A673 (cell line): ENCODE results near the gene LRGUK. TPM values are rescaled to one million over a fixed set of nuclear protein-coding genes. Genes with fewer than 3 reads are reported as not detected.

Experiments
- BruUV-seq: library from RNA; stranded (reverse); fragments of 400-500 nt; replicated peaks from 2 replicates; lab custom pipeline; 2021; lab: Mats Ljungman, UMichigan
- CTCF ChIA-PET: fragments of 300-600 bp; sonication (Branson Sonifier 250); formaldehyde crosslinking; loops from one replicate; lab custom pipeline; 2022; ENCODE audit warnings: antibody characterized with exemption; lab: Charles Lee
- POLR2A ChIA-PET: fragments of 300-600 bp; sonication (Branson Sonifier 250); formaldehyde crosslinking; loops from one replicate; lab custom pipeline; 2022; ENCODE audit warnings: antibody characterized with exemption; ENCODE audit not compliant: low non-redundant PET; lab: Charles Lee
- DNase-seq: peaks from one replicate; pipeline ENCODE4 v3.0.0-alpha.2; 2015; ENCODE audit warnings: low spot score
- H3K27ac ChIP-seq: fragments of 200-600 bp; sonication (generic); 2 replicates; pipeline ENCODE4 v1.5.1; 2016; ENCODE audit warnings: mixed run types, low read depth, mild to moderate bottlenecking, mixed read lengths, antibody characterized with exemption, low read length; ENCODE audit not compliant: poor library complexity, severe bottlenecking
- H3K27me3 ChIP-seq: fragments of 200-600 bp; sonication (generic); replicated peaks from 2 replicates; pipeline ENCODE4 v1.6.1; 2017; ENCODE audit warnings: mixed run types, low read depth, mild to moderate bottlenecking, mixed read lengths, antibody characterized with exemption, low read length; ENCODE audit not compliant: insufficient read depth, poor library complexity
- H3K36me3 ChIP-seq: fragments of 200-600 bp; sonication (generic); 2 replicates; pipeline ENCODE4 v1.6.1; 2016; ENCODE audit warnings: mixed run types, mild to moderate bottlenecking, mixed read lengths, antibody characterized with exemption, low read length; ENCODE audit not compliant: insufficient read depth, poor library complexity, severe bottlenecking
- H3K4me1 ChIP-seq: fragments of 200-600 bp; sonication (generic); 2 replicates; pipeline ENCODE4 v1.6.1; 2017; ENCODE audit warnings: mixed run types, mild to moderate bottlenecking, mixed read lengths, antibody characterized with exemption, low read length; ENCODE audit not compliant: insufficient read depth, poor library complexity, severe bottlenecking
- H3K4me3 ChIP-seq: fragments of 200-600 bp; sonication (generic); 2 replicates; pipeline ENCODE4 v1.5.1; 2016; ENCODE audit warnings: low read depth, mixed run types, mild to moderate bottlenecking, mixed read lengths, low read length; ENCODE audit not compliant: poor library complexity, severe bottlenecking
- H3K9me3 ChIP-seq: fragments of 200-600 bp; sonication (generic); 2 replicates; pipeline ENCODE4 v1.6.1; 2016; ENCODE audit warnings: mixed run types, low read depth, mild to moderate bottlenecking, mixed read lengths, antibody characterized with exemption, low read length; ENCODE audit not compliant: poor library complexity, severe bottlenecking
- EZH2 ChIP-seq: fragments of 200-600 bp; sonication (generic); IDR thresholded peaks from 2 replicates; pipeline ENCODE4 v1.6.1; 2017; ENCODE audit warnings: borderline replicate concordance, low read depth, mild to moderate bottlenecking, mixed read lengths, antibody characterized with exemption, low read length; ENCODE audit not compliant: poor library complexity, severe bottlenecking
- intact Hi-C: fragments of 100-400 bp; cut with micrococcal nuclease; formaldehyde crosslinking; loops from one replicate; pipeline ENCODE4 v1.10.0; 2022; ENCODE audit not compliant: unreplicated experiment
- total RNA-seq: library from RNA; stranded (reverse); gene quantifications from 2 replicates; pipeline ENCODE4 v1.2.3, GENCODE V29; 2021
- TF ChIP-seq, protein P1 (sequence below): fragments of 300-800, 200-600 bp; sonication (generic); conservative IDR thresholded peaks from 2 replicates; pipeline ENCODE4 v1.5.1; 2017; ENCODE audit warnings: low read depth, mild to moderate bottlenecking, antibody characterized with exemption, low read length, moderate library complexity, mixed read lengths

The LRGUK gene
- total RNA-seq, 1 experiment from 2014 or later = 0.54 TPM

DNA sequence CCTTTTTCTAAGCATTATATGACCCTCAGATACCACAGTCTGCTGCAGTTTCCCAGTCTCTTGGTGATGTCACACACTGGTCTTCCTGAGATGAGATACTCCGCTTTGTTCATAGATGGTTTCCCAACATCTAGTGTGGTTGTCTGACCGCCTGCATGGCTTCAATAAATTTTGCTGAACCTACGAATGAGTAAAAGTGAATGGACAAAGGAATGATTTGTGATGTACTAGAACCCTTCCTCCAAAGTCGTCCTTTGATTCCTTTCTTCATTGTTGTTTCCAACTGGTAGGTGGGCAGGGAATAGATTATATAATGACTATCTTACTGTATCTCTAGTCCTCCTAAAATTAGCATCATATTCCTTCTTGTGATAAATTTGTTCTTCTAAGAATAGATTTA lies 107.1 kb downstream of the LRGUK start:
- TF ChIP-seq, protein P1, sequence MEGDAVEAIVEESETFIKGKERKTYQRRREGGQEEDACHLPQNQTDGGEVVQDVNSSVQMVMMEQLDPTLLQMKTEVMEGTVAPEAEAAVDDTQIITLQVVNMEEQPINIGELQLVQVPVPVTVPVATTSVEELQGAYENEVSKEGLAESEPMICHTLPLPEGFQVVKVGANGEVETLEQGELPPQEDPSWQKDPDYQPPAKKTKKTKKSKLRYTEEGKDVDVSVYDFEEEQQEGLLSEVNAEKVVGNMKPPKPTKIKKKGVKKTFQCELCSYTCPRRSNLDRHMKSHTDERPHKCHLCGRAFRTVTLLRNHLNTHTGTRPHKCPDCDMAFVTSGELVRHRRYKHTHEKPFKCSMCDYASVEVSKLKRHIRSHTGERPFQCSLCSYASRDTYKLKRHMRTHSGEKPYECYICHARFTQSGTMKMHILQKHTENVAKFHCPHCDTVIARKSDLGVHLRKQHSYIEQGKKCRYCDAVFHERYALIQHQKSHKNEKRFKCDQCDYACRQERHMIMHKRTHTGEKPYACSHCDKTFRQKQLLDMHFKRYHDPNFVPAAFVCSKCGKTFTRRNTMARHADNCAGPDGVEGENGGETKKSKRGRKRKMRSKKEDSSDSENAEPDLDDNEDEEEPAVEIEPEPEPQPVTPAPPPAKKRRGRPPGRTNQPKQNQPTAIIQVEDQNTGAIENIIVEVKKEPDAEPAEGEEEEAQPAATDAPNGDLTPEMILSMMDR = no peak
- TF ChIP-seq EZH2 = no peak
- no peak overlapping the region for H3K4me3 ChIP-seq
- ChIA-PET CTCF (no interaction called here), POLR2A (no interaction called here)
- peaks cover 11% of the 10 kb centered on the region for H3K27me3 ChIP-seq
- no TSS peak for BruUV-seq
- H3K4me1 ChIP-seq = no peaks in the 10 kb centered on the region
- no peaks in the 10 kb centered on the region for H3K36me3 ChIP-seq
- no peak overlapping the region for H3K27ac ChIP-seq
- H3K9me3 ChIP-seq = no peaks in the 10 kb centered on the region
- intact Hi-C loops = no loop called here
- no peak for DNase-seq

DNA sequence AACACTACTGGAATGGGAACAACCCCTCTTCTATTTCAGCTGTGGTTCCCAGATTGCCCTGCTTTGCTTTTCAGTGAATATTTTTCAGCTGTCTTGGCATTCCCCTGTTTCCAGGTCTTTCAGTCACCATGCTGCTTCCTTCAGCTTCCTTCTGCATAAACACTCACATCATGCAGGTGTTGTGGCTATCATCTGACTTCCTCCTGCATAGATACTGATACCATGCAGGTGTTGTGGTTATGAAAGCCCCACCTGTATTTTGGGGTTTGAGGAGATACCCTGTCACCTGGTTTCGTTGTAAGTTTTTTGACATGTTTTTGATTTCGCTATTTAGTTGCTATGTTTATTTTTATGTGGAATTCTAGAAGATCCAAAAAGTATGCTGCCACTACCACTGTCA lies 118.1 kb downstream of the LRGUK start:
- no peak for DNase-seq
- no peak overlapping the region for H3K27ac ChIP-seq
- no peak overlapping the region for H3K4me3 ChIP-seq
- no peaks in the 10 kb centered on the region for H3K9me3 ChIP-seq
- H3K4me1 ChIP-seq = no peaks in the 10 kb centered on the region
- H3K27me3 ChIP-seq = no peaks in the 10 kb centered on the region
- intact Hi-C loops = no loop called here
- CTCF ChIA-PET = no interaction called here
- BruUV-seq = no TSS peak
- TF ChIP-seq, protein P1 = no peak
- TF ChIP-seq EZH2 = no peak
- H3K36me3 ChIP-seq = no peaks in the 10 kb centered on the region
- POLR2A ChIA-PET = no interaction called here

DNA sequence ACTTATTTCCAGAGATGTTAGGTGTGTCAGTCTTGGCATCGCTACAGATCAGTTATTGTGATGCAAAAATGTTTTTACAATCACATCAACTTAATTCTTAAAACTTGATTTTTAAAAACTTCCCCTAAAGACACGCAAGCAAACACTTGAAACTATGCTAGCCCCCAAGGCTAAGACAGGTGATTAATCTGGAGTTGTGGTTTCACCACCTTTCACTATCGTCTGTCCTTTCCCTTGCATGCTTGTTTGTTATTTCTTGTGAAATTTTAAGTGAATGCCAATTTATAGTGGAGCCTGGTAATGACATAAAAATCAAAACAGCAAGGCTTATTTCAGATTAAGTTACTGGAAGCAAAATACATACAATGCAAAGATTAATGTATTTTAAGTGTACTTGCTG lies 119.2 kb downstream of the LRGUK start:
- H3K4me3 ChIP-seq = no peak overlapping the region
- TF ChIP-seq EZH2 = no peak
- TF ChIP-seq, protein P1 = no peak
- POLR2A ChIA-PET = no interaction called here
- H3K9me3 ChIP-seq = no peaks in the 10 kb centered on the region
- DNase-seq = no peak
- no peak overlapping the region for H3K27ac ChIP-seq
- no TSS peak for BruUV-seq
- CTCF ChIA-PET = no interaction called here
- H3K36me3 ChIP-seq = no peaks in the 10 kb centered on the region
- no peaks in the 10 kb centered on the region for H3K27me3 ChIP-seq
- no peaks in the 10 kb centered on the region for H3K4me1 ChIP-seq
- intact Hi-C loops = no loop called here
